GM10266 (cell line): ENCODE measurements around the gene JAK2.
"Not testable (repeated sequence)": the region's sequence is repeated elsewhere in the genome, so short reads cannot be mapped to it uniquely, and the experiment has no call there.

Source experiments
- DNase-seq: peaks from one replicate; pipeline ENCODE4 v3.0.0; 2012; ENCODE audit errors: extremely low spot score
- CTCF ChIP-seq: IDR thresholded peaks from 2 replicates; pipeline ENCODE4 v1.5.1; 2012; ENCODE audit warnings: mild to moderate bottlenecking, low read depth; ENCODE audit not compliant: control insufficient read depth, insufficient read depth; ENCODE audit errors: missing control alignments

JAK2 gene

GRCh38 chr9:4943346-4943745, 41.7 kb upstream of the JAK2 start:
- DNase-seq: no peak
- TF ChIP-seq CTCF: no peak

DNA sequence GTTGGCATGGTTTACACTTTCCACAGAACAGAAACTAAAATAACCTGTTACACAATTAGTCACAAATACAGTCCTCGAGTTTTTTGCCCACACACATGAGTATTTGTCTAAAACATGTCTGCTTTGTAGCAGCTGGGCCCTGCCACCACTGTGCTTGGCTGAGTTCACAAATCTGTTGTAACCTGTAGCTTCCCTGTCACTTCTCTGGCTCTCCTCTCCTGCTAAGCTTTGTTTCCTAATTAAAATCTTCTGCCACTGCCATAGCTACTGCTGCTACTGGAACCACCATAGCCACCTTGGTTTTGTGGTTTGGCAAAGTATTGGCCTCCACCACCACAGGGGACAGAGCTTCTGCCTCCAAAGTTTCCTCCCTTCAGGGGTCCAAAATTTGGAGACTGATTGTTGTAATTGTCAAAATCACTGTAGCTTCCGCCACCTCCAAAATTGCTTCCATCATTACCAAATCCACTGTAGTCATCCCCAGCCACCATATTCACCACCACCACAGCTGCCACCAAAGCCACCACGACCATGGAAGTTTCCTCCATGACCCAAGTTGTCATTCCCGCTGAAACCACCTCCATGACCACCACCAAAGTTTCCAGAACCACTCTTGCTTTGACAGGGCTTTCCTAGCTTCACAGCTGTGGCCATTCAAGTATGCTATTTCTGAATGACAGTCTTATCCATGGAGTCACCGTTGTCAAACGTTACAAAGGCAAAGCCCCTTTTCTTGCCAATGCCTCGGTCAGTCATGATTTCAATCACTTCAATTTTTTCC, 40.5 kb upstream of the JAK2 start:
- DNase-seq: not testable (repeated sequence)

DNA sequence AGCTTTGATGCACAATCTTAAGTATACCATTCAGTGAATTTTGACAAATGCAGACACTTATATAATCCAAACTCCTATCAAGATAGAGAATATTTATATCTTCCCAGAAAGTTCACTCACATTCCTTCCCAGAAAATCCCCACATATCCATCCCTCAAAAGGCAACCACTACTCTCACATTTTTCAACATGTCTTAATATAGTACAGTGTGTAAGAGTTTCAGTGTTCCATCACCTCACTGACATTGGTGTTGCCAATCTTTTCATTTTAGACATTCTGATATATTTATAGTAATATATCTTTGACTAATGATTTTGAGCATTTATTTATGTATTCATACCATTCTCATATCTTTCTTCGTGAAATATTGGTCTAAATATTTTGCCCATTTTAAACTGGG, 38.1 kb upstream of the JAK2 start:
- DNase-seq: no peak
- no peak for TF ChIP-seq CTCF

GRCh38 chr9:4955836-4956235, 29.2 kb upstream of the JAK2 start:
- DNase-seq: no peak
- TF ChIP-seq CTCF: no peak

GRCh38 chr9:4959031-4959430, 26.0 kb upstream of the JAK2 start:
- no peak for DNase-seq
- TF ChIP-seq CTCF: no peak

DNA sequence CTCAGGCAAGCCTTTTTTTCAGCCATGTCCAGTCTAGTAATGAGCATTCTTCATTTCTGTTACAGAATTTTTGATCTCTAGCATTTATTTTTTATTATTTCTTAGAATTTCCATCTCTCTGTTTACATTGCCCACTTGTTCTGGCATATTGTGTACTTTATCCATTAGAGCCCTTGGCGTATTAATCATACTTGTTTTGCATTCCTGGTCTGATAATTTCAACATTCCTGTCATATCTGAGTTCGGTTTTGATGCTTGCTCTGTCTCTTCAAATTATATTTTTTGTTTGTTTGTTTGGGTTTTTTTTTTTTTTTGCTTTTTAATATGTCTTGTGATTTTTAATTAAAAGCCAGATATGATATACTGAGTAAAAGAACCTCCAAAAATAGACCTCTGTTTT, 23.0 kb upstream of the JAK2 start:
- no peak for TF ChIP-seq CTCF
- no peak for DNase-seq

GRCh38 chr9:4964540-4964939, 20.5 kb upstream of the JAK2 start:
- DNase-seq: no peak
- TF ChIP-seq CTCF: no peak
